Smooth muscle cell of the brain vasculature (primary cell): ENCODE data around the gene CCNYL1.
"Not testable (repeated sequence)": the region's sequence is repeated elsewhere in the genome, so short reads cannot be mapped to it uniquely, and the experiment has no call there.

Source experiments
- DNase-seq: peaks from one replicate; pipeline ENCODE4 v3.0.0-alpha.2; 2012; ENCODE audit warnings: low read depth, low spot score

The CCNYL1 gene

DNA sequence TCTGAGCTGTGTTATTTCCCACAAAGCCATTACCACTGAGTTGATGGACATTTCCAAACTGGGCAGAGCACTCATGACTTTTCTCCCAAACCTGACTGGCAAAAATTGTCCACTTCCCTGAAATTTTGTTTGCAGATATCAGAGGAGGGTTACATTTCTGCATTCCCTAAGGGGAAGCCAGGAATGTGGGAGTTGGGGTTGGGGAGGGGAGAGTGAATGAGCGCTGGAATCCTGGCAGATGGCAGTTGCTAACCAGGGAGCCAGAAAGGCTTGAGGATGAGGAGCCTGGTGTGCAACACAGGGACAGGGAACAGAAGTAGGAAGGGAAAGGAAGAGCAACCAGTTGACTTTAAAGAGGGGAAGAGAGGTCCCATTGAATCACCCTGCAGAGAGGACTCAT lies 14.0 kb upstream of the CCNYL1 start:
- DNase-seq: no peak

DNA sequence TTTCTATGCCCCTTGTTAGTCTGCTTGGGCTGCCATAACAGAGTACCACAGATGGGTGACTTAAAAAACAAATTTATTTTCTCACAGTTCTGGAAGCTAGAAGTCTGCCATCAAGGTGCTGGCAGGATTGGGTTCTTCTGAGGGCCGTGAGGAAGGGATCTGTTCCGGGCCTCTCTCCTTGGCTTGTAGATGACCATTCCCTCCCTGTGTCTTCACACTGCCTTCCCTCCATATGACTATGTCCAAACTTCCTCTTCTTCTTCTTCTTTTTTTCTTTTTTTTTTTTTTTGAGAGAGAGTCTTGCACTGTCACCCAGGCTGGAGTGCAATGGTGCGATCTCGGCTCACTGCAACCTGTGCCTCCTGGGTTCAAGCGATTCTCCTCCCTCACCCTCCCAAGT lies 13.1 kb upstream of the CCNYL1 start:
- no peak for DNase-seq

DNA sequence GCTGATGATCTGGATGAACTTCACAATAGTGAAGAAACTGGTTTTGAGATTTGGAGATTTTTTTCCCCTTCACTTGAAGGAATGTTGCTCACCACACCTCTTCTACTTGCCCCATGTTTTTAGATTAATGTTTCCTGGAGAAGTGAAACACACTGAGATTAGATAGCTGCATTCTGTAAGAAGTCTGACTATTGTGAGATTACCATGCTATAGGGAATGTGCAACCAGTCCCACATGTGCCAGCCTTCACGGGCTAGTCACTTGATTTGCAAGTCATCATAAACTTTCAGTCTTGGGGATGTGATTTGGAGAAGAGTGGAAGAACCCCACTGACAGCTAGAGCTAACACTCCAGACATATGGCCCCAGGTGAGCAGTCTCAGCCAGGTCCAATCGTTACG lies 7.4 kb upstream of the CCNYL1 start:
- no peak for DNase-seq

DNA sequence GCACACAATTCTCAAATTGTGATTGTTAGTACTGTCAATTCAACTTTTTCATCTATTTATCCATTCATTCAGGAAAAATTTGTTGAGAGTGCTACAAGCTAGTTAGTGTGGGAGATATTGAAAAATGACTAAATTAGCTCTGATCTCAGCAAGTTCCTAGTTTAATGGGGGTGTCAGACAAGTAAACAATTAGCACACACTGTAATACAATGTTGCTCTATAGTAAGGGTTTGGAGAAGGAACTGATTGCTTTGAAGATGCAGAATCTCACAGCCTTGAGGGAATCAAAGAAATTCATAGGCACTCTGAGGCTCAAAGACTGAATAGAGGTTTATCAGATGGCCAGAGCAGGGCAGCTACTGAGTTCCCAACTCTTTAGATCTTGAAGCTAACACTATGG lies 6.8 kb upstream of the CCNYL1 start:
- no peak for DNase-seq

DNA sequence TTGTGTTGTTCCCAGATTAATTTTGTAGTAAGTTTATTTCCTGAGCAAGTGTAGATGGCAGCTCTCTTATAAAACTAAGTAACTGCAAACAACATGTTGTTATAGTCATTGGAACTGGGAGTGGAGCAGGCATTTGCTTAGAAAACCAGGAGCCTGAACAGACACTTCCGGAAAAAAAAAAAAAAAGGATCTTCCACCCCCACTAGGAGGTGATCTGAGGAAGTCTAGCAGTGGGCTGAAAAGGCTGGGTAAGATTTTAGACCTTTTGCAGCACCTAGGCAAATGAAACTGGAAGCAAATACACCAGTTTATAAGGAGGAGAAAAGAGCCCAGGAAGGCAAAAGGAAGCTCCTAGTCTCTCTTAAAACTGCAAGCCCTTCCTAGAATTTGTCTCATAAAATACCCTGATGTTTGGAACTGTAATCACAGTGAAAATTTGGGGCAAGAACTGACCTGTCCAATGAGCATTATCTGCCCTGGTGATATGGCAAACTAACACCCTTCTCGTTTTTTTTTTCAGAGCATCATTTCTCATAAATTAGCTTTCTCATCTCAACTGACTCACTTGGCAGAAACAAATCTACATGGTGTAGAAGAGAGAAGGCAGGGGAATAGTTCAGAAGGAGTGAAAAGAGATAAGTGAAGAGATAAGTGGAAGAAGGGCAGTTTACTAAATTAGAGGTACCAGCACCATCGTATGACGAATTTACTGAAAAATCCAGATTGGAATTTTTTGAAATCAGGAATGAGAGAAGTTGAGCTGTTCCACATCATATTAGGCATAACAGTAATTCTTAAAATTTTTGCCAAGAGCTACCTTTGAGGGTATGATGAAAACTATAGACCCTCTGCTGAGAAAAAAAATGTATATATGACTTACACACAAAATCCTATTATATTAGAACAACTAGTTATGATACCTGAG lies 4.2 kb upstream of the CCNYL1 start:
- no peak for DNase-seq

DNA sequence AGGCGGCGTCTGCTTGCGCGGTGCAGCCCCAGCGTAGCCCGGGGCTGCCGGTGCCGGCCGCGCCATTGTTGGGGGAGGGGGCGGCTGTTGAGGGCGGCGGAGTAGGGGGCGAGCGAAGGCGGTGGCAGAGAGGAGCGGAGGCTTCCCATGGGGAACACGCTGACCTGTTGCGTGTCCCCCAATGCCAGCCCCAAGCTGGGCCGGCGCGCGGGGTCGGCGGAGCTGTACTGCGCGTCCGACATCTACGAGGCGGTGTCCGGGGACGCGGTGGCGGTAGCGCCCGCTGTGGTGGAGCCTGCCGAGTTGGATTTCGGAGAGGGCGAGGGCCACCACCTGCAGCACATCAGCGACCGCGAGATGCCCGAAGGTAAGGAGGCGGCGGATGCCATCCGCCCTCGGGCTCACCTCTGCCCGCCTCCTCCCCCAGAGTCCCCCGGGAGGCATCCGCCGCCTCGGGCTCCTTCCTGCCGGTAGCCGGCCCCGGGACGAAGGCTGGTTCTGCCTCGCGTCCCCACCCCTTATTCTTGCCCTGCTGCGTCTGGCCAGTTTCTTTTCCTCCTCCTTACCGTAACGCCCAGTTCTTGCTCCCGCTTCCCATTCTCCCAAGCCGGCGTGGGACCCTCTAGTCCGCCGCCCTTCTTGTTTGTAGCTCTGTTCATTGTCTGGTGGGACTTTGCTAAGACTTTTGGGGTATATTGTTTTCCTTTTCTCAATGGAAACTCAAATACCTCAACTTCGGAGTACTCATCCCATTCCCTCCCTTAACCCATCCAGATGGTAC lies 500 bp downstream of the CCNYL1 start:
- no peak for DNase-seq

DNA sequence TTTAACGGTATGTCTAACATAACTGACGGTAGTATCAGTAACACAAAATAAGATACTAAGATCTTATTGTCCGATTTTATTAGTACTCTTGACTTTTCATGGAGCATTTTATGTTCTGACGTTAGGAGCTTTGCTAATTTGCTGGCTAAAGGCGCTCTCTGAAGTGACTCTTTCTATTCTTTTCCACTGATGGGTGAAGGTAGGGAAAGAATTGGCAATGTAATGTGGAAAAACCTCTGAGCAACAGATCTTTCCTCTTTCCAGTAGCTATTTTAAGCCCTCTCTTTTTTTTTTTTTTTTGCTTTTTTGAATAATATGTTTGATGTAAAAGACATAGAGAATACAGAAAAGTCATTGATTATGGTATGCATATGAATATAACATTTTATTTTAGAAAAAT lies 4.6 kb downstream of the CCNYL1 start:
- no peak for DNase-seq

DNA sequence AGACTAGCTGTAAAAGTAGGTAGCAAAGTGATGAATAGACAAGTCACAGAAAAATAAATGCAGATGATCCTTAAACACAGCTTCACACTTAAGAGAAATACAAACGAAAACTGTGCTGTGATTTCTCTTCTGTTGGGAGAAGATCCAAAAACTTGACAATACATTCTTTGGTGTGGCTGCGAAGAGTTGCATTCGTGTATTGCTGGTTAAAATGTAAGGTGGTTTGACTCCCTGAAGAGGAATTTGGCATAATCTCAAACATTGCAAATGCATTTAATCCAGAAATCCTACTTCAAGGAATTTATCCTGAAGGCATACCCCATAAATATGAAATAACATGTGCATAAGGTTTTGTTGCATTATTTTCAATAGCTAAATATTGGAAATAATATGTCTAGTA lies 7.1 kb downstream of the CCNYL1 start:
- DNase-seq: no peak

DNA sequence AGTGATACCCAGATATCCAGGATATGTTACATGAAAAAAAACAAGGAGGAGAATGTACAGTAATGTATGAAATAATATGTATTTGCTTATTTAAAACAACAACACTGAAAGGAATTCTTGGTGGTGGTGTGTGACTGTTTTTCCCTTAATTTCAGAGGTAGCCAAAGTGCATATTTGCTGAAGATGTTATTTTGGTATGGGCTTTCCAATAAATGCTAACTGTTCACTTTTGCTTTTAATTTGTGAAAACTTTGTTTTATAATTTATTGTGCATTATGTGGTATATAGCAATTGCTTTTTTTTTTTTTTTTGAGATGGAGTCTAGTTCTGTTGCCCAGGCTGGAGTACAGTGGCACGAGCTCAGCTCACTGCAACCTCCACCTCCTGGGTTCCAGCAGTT lies 7.6 kb downstream of the CCNYL1 start:
- DNase-seq: no peak

DNA sequence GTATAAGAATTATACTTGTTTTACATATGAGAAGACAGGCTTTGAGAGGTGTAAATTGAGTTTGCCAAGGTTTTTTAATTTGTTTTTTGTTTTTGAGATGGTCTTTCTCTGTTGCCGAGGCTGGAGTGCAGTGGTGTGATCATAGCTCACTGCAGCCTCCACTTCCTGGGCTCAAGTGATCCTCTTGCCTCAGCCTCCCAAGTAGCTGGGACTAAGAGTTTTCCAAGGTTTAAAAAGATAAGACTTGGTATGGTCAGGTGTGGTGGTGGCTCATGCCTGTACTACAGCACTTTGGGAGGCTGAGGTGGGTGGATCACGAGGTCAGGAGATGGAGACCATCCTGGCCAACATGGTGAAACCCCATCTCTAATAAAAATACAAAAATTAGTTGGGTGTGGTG lies 8.2 kb downstream of the CCNYL1 start:
- DNase-seq: not testable (repeated sequence)

DNA sequence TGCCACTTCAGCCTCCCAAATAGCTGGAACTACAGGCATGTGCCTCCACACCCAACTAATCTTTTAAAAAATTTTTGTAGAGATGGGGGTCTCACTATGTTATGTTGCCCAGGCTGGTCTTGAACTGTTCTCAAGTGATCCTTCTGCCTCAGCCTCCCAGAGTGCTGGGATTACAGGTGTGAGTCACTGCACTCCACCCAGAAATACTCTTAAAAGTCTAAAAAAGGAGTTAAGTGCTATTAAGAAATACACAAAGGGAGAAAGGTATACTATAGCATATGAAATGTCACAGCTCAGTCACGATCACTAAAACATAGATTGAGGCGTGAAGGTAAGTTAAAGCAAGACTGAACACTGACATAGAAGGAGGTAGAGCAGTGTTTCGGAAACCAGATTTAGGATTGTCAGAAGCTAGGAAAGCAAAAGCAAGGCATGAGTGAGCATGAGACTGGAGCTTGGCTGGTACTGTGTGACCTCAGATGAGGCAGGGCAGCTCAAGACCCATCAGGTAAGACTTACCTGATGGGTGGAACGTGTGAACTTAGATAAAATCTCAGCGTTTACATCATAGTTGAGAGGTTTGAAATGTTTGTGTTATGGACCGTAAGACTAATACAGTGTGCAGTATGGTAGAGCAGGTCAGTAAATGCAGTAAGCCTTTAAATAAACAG lies 9.2 kb downstream of the CCNYL1 start:
- DNase-seq: no peak

DNA sequence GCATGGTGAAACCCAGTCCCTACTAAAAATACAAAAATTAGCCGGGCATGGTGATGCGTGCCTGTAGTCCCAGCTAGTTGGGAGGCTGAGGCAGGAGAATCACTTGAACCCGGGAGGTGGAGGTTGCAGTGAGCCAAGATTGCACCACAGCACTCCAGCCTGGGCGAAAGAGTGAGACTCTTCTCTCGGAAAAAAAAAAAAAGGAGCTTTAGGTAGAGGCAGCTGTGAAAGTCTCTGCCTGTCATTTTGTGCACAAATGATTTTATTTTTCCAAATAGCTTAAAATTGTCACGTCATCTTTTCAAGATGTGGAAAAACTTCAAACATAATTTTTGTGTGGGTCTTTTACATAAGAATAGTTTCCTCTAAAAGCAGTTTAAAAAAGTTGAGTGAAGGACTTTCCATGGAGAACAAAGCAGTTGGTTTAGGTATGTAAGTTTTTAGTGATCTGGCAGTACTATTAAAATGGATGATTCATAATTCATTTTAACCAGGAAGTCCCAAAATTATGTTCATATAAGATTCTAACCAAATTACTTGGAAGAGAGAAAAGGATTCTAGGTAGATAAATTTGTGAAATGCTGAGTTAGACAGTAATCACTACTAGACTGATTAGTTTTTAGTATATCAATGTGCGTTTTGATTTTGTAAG lies 11.5 kb downstream of the CCNYL1 start:
- DNase-seq: no peak

DNA sequence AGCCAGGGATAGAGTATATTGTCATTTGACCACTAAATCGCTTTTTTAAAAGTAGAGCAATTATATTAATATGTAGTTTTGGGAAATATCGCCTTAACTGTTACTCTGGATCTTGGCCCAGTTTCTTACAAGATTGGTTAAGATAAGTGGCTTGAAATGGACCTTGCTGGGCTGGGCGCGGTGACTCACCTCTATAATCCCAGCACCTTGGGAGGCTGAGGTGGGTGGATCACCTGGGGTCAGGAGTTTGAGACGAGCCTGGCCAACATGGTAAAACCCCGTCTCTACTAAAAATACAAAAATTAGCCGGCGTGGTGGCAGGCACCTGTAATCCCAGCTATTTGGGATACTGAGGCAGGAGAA lies 12.0 kb downstream of the CCNYL1 start:
- DNase-seq: not testable (repeated sequence)

DNA sequence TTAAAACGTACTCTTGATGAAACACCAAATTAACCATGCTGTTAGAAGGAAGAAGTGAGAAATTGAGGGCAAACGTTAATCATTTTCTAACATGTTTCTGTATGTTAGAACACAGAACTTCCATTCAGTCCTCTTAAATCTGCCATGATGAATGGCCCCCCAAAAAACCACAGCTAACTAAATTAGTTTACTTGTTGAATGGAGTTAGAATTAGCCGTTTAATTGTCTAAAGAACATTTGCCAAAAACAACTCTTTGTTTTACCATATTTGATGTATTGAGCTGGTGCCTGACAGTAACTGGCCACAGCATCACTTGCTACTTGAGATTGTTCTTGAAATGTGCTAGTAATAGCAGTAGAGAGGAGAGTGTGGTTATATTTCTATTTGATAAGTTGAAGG lies 12.7 kb downstream of the CCNYL1 start:
- no peak for DNase-seq

DNA sequence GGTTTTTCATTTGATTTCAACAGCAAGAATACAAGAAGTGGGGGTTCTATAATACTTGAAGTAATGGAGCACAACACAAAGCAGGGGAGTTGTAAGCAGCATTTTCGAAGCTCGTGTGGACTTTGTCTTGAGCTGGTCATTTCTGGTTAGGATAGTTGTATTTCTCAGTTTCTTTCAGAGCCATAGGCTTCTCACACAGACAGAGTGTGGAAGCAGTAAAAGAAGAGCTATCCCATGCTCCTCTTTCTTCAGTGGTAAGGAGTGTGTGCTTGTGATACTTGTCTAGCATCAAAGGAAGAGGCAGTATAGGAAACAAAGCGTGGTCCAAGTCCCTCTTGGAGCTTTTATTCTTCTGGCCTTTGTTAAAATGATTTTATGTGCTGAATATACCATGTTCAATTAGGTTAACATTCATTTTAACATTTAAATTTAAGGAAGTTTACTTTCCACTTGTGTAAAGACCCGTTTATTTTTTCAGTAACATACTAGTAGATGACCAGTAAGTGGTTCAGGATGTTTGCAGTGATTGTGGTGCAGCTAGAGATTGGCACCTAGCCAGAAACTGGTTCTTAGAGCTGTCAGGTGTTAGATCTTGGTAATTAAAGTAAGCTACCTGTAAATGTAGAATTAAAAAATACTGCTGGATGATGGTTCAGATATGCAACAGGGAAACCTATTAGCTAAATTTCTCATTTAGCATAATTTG lies 14.6 kb downstream of the CCNYL1 start:
- no peak for DNase-seq

DNA sequence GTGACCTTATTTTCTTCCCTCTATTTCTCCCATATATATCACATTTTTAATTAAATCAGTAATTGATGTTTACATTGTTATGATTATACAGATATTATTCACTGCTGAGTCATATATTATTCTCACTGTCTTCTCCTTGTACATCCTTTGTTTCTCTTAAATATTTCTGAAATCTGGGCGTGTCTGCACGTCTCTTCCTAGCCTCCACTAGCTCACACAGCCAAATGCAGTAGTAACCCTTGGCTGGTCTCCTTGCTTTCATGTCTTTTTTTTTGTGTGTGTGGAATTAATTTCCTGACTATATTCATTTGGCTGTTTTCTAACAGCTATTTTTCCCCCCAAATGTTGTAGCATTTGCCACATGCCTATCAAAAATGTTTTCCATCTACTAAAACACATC lies 15.8 kb downstream of the CCNYL1 start:
- no peak for DNase-seq

DNA sequence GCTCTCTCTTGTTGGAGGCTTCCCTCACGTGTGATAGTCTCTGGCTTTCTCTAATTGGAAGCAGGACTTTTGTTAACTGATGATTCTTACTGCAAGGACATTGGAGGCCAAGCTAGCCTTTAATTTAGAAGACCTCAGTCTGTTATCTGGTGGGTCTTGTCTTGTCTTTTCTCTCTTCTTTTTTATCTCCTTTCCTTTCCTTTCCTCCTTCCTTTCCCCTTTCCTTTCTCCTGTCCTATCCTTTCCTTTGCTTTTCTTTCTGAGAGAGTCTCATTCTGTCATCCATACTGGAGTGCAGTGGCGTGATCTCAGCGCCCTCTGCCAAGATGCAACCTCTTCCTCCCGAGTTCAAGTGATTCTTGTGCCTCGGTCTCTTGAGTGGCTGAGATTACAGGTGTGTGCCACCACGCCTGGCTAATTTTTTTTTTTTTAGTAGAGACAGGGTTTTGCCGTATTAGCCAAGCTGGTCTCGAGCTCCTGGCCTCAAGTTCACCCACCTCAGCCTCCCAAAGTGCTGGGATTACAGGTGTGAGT lies 18.1 kb downstream of the CCNYL1 start:
- DNase-seq: no peak

DNA sequence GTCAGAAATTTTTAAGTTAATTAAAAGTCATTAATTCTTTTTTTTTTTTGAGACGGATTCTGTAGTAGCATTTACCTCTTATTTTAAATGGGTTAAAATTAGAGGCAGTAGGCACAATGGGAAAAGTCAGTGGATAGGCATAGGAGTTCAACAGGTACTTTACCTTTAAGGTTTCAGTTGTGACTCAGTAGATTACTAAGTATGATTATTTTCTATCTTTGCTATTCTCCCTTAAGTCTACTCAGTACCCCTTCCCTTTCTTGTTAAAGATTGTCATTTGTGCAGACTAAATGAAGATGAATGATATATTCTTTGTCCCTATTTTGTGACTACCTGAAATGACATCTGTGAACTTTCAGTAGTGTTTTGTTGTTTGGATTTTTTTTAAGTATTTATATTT lies 19.7 kb downstream of the CCNYL1 start:
- no peak for DNase-seq

DNA sequence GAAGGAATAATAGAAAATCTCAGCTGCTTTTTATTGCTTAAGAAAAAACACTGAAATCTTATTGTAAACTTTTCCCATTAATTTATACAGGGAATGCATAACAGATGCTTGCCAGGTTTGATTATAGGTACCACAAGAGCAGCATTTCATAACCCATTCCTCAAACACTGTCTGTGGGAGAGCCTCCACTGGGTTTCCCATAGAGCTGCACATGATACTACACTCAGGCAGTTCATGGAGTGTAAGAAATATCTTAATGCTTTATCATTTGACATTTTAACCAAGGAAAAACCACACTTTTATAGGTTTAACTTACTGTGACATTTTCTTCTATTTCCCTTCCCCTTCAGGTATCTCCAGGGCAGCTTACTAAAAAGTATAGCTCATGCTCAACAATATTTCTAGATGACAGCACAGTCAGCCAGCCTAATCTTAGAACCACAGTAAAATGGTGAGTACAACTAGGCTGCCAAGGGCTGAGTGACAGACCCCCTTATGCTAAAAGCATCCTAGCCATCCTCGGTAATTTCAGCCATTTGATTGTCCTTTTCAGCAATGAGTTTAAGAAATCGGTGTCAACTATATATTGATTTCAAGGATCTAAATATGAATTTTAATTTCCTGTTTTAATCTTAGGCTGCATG lies 22.3 kb downstream of the CCNYL1 start:
- no peak for DNase-seq

DNA sequence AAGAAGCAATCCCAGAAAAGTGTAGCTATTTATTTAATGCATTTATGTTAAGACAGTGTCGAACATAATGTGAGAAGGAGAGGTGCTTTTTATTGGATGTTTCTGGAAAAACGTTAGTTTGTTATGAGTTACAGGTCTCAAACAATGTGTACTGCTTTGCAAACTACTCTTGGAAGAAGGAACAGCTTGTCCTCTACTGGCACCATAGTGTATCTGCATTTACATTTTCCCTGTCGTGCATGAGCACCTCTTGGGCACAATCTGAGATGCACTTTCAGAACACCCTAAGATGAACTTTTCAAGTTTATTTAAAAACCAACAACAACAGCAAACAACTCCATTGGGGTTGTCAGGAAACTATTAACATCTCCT lies 22.8 kb downstream of the CCNYL1 start:
- no peak for DNase-seq
